A172 (cell line): ENCODE results near the gene PPP1R9A. TPM values are rescaled to one million over a fixed set of nuclear protein-coding genes. Genes with fewer than 3 reads are reported as not detected.

Experiments used
- DNase-seq: peaks from one replicate; pipeline ENCODE4 v3.0.0-alpha.2; 2015; ENCODE audit warnings: low spot score
- total RNA-seq: library from RNA; depleted of rRNA; stranded (reverse); fragments of >200 nt; shearing (Covaris generic); gene quantifications from 2 replicates; pipeline ENCODE4 v1.2.3, GENCODE V29; 2014

Gene PPP1R9A
- total RNA-seq, 1 experiment from 2014 or later, result 6.9 TPM

GRCh38 chr7:95097291-95097690 lies 189.9 kb downstream of the PPP1R9A start:
- DNase-seq, result no peak

DNA sequence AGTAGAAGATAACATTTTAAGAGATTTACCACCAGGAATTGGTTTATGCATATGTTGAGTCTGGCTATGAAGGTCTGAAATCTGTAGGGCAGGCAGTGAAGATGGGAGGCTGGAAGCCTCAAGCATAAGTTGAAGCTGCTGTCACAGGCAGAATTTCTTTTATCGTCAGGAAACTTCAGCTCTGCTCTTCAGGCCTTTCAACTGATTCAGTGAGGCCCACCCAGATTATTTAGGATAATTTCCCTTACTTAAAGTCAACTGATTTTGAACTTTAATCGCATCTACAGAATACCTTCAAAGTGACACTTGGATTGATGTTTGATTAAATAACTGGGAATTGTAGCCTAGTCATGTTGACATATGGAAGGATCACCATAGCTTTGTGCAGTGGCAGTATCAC lies 190.5 kb downstream of the PPP1R9A start:
- DNase-seq, result no peak

DNA sequence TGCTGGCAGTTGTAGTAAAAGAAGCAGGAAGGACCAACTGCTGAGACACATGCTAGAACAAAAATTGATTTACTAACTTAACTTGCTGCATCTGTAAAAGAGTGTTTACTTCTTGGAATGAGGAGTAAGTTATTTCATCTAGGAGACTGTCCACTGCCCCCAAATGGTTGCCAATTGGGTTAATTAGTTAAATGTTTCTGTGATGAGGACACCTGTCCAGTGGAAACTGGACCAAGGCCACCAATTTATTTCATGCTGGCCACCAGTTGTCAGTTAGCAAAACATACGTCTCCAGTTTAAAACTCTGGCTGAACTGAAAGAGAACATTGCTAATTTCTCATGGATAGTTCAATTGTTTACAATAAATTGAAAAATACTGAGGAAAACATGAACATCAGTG lies 191.7 kb downstream of the PPP1R9A start:
- no peak for DNase-seq

GRCh38 chr7:95101422-95101821 lies 194.0 kb downstream of the PPP1R9A start:
- no peak for DNase-seq

DNA sequence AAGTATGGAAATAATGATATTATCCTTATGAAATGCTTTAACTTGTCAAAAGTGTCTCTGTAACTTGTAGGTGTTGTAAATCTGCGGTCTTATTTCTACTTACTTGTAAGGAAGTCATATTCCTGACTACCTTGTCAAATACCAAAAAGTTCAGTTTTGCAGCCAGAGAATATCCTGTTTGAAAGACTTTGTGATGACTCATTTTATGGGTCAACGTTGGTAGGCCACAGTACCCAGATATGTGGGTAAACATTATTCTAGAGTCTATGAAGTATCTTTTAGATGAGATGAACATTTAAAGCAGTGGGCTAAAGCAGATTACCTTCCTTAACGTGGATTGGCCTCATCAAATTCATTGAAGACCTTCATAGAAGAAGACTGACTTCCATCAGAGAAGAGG lies 195.3 kb downstream of the PPP1R9A start:
- peak; percentile 57 for DNase-seq

DNA sequence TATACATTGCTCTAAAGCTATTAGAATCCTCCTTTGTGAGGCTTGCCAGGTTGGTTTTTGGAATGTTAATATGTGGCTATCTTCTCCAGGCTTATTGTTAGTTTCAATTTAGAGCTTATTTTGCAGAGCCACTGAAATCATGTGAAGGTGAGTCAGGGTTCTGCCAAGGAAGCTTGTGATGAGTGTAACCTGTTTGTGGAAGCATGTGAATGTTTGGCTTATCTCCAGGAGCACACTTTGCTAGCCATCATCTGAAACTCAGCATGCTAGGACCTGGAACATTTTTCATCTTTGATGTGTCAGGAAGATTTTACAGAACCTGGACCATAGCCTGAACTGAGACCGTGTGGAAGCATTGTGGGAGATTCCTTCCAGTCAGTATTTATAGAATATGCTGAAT lies 197.3 kb downstream of the PPP1R9A start:
- peak; percentile 47 for DNase-seq

DNA sequence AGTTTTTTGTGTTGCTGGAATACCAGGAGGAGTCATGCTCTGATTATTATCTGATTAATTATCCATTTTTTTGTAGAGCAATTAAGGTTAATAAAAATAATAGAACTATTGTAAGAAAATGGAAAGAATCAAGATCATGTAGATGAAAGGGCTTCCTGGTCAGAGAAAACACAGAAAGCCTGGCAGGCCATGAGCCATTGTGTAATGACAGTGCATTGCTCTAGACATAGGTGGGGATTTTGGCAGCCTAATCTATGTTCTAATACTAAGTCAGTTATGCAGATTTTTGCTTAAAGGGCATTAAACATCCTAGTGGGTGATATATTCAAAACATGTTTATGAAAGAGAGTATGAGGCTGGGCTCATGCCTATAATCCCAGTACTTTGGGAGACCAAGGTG lies 198.2 kb downstream of the PPP1R9A start:
- no peak for DNase-seq

GRCh38 chr7:95106401-95106800 lies 199.0 kb downstream of the PPP1R9A start:
- no peak for DNase-seq

DNA sequence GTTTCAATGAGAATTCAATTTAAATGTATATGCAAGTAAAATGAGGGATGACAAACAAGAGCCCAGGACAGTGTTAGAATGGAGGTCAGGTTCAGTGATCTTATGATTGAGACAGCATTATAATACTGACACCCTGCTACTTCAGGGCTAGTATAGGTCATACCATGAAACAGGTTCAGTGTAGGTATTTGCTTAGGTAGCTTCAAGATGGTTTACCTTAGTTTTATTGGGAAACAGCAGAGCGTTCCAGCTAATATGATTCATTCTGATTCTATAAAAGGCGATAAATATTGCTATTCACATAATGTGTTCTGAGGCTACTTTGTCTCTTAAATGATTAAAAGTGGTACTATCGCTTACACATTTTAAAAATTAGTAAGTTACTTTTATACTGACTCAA lies 203.3 kb downstream of the PPP1R9A start:
- DNase-seq, result no peak

DNA sequence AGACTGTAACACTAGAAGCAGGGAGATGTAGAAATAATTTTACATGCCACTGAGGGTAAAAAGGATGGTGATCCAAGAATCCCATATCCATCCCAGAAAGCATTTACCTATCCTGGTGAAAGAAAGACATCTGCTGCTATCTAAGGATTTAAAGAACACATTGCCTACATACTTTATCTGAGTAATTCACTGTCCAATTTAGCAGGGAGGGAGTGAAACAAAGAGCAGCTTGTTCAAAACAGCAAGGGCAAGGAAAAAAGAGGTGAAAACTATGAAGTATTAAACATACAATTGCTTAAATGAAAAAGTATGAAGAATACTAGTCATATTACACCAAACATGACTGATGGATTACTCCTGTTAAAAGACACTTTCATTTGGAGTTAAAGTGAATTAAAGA lies 206.2 kb downstream of the PPP1R9A start:
- no peak for DNase-seq

DNA sequence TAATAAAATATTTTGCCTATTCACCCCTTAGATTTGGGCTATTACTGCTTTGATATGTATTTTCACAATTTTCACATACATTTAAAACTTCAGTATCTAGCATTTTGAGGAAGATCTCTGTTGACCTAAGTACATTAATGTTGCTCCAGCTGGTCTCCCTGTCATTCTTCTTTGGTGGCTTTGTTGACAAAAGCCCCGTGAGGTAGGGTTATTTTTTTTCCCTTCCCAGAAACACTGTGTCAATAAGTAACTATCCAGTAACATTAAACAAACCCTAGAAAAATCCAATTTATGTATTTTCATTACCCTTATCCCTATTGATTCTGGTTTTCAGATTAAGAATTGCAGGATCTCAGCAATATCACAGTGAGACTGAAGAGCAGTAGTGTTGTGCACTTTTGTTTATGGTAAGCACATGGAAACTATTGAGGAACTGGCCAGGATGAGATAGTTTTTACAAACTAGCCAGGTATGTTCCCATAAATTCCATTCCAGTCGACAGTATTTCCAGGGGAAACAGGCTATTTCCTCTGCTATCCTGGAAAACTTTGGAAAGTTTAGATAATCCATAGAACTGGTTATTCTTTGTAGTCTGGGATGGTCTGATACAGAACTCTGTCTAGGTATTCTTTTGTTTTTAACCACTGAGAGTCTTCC lies 218.8 kb downstream of the PPP1R9A start:
- DNase-seq, result no peak

DNA sequence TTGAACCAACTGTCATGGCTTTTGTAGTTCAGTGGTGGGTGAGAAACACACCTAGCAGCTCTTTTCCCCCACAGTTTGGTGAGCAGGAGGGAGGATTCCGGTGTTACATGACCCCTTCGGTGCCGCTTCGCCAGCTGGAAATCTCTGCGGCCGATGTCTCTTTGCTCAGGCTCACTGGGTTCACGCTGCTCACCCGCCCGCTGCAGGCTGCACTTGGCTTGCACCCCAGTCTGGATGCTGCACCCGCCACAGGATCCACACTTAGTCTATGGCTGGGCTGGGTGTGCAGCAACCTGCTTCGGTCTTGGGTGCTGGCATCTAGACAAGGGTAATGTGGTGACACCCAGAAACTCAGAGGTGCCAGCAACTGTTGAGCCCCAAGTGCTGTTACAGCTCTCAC lies 225.1 kb downstream of the PPP1R9A start:
- no peak for DNase-seq

GRCh38 chr7:95139922-95140321 lies 232.5 kb downstream of the PPP1R9A start:
- DNase-seq, result no peak

DNA sequence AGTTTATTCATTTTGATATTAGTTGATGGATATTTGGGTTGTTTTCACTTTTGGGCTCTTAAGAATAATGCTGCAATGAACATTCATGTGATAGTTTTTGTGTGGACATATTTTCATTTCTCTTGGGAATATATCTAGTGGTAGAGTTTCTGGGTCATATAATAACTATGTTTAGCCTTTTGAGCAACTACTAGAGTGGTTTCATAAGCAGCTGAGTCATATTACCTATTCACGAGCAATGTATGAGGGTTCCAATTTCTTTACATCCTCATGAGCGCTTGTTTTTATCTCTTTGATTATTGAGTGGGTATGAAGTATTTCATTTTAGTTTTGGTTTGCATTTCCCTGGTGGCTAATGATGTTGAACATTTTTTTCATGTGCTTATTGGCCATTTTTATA lies 234.4 kb downstream of the PPP1R9A start:
- DNase-seq, result no peak

GRCh38 chr7:95144256-95144655 lies 236.9 kb downstream of the PPP1R9A start:
- no peak for DNase-seq

DNA sequence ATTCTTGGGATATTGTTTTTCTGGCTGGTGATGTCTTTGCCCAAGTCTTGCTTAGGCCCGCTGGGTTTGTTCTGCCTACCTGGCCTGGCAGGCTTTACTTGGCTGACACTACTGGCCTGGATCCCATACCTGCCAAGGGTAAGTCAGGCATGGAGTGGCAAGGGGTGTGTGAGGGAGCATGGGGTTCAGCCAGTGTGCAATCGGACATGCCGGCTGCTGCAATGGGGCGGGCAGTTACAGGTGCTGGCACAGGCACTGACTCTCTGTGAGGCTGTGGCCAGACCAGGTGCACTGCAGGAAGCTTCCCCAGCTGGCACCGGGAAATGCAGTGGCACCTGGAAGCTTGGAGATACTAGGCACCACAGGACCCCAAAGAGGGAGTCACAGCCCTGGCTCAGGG lies 248.6 kb downstream of the PPP1R9A start:
- no peak for DNase-seq

DNA sequence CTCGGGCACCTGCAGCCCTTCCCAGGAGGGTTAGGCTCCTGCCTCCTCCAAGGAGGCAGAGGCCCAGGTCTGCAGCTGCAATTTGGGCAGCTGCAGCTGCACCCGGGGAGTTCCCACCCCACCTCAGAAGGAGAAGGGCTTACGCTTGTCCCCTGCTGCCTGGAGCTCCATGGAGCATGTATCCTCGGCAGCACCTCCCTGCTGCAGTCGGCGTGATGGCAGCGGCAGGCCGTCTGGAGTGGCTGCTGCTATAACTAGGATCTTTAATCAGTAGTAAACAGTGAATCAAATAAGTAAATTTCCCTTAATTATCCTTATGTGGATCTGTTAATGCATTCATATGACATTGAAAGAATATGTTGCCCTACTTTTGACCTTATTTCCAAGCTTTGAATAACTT lies 250.0 kb downstream of the PPP1R9A start:
- no peak for DNase-seq

- DNase-seq, result no peak
These were observed 262.3 kb downstream of the PPP1R9A start for GRCh38 chr7:95169678-95170077.

DNA sequence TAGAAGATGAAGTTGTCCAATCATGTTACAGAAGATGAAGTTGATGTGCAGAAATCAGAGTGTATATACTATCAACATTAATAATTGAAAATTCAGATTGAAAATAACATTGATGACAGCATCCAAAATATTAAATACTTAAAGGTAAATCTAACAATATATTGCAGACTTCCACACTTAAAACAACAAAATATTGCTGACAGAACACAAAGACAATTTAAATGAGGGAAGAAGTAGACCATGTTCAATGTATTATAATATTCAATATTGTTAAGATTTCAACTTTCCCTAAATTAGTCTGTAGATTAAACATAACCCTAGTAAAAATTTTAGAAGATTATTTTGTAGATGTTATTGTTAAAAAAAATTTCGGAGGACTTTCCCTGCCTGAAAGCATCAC lies 265.0 kb downstream of the PPP1R9A start:
- no peak for DNase-seq

GRCh38 chr7:95190515-95190914 lies 283.1 kb downstream of the PPP1R9A start:
- DNase-seq, result peak; percentile 4

DNA sequence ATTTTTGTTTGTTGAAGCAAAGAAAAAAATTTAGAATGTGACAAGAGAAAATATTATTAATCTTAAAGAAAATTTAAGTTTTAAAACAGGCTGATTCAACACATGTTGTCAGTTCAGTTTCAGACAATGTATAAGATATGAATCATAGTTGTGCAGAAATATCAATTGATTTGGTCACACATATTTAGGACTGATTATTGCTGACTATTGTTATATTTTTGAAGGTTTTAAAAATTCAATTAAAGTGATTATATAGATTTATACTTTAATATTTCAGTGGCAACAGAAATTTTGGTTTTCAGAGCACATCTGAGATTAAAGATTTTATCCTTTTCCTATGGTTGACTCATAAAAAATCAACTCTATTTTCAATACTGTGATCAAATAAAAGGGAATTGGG lies 284.4 kb downstream of the PPP1R9A start:
- no peak for DNase-seq

- DNase-seq, result no peak
These were observed 291.5 kb downstream of the PPP1R9A start for GRCh38 chr7:95198863-95199262.

DNA sequence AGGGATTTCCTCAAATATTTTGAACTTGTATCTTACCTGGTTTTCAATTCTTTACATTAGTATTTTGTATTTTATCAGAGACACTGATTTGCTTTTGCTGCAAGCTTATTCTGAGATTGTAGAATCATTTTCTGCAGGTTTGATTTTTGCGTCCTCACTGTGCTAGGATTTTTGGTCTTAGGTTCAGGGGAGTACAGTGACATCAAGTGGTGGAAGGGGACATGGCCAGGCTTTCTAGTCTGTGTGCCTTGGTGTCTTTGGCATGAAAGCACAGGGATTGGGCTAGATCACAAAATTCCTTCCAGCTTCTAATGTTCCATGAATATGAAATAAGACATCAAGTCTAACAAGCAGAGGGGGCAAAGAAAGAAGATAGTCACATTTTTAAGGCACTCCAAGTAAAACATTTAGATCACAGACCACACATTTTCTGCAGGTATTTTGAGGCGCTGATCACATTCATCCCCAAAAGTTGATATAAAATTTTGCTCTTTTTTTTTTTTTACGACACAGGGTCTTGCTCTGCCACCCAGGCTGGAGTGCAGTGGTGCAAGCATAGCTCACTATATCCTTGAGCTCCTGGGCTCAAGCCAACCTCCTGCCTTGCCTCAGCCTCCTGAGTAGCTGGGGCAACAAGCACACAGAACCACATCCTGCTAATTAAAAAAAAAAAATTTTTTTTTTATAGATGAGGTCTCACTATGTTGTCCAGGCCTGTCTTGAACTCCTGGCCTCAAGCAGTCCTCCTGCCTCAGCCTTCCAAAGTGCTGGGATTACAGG lies 292.6 kb downstream of the PPP1R9A start:
- peak; percentile 47 for DNase-seq

- no peak for DNase-seq
These were observed 293.3 kb downstream of the PPP1R9A start for GRCh38 chr7:95200741-95201140.
